HepG2 (cell line): ENCODE measurements around the gene OR7G1. TPM values are rescaled to one million over a fixed set of nuclear protein-coding genes. Genes with fewer than 3 reads are reported as not detected.

ENCODE experiments used
- BHLHE40 ChIP-seq: IDR thresholded peaks from 2 replicates; pipeline ENCODE4 v1.6.1; 2011; ENCODE audit warnings: low read length, improper control_type of control experiment
- CEBPB ChIP-seq: IDR thresholded peaks from 2 replicates; pipeline ENCODE4 v1.6.1; 2011; ENCODE audit warnings: low read depth, low read length, improper control_type of control experiment, borderline replicate concordance
- DNMT3B ChIP-seq: conservative IDR thresholded peaks from 2 replicates; pipeline ENCODE4 v1.6.1; 2016; ENCODE audit warnings: missing biosample characterization, control low read depth
- ETV5 ChIP-seq: IDR thresholded peaks from 2 replicates; pipeline ENCODE4 v1.6.1; 2018; ENCODE audit warnings: missing biosample characterization, missing genetic modification reagents, inconsistent platforms, borderline replicate concordance
- GATAD1 ChIP-seq: IDR thresholded peaks from 2 replicates; pipeline ENCODE4 v1.6.1; 2016; ENCODE audit warnings: missing genetic modification reagents, missing compliant biosample characterization
- HMG20B ChIP-seq: conservative IDR thresholded peaks from 2 replicates; pipeline ENCODE4 v1.6.1; 2016; ENCODE audit warnings: missing genetic modification reagents, missing compliant biosample characterization
- HMGA1 ChIP-seq: sonication (generic); formaldehyde crosslinking; conservative IDR thresholded peaks from 2 replicates; pipeline ENCODE4 v1.4.0; 2020; ENCODE audit warnings: missing genetic modification reagents
- ISL2 ChIP-seq: sonication (generic); formaldehyde crosslinking; IDR thresholded peaks from 2 replicates; pipeline ENCODE4 v1.5.0; 2020; ENCODE audit warnings: missing genetic modification reagents
- JUND ChIP-seq: sonication (generic); formaldehyde crosslinking; IDR thresholded peaks from 2 replicates; pipeline ENCODE4 v1.8.0; 2022; ENCODE audit warnings: mild to moderate bottlenecking, missing genetic modification reagents
- KMT2A ChIP-seq: sonication (generic); formaldehyde crosslinking; IDR thresholded peaks from 2 replicates; pipeline ENCODE4 v1.4.0; 2020; ENCODE audit warnings: missing genetic modification reagents
- MEIS1 ChIP-seq: sonication (generic); formaldehyde crosslinking; IDR thresholded peaks from 2 replicates; pipeline ENCODE4 v1.9.0; 2021; ENCODE audit warnings: mild to moderate bottlenecking, missing genetic modification reagents, moderate library complexity, borderline replicate concordance
- MEIS2 ChIP-seq: sonication (generic); formaldehyde crosslinking; IDR thresholded peaks from 2 replicates; pipeline ENCODE4 v1.9.0; 2021; ENCODE audit warnings: mild to moderate bottlenecking, missing genetic modification reagents
- NFE2 ChIP-seq: sonication (generic); formaldehyde crosslinking; IDR thresholded peaks from 2 replicates; pipeline ENCODE4 v1.4.0; 2020; ENCODE audit warnings: missing genetic modification reagents
- NR2F6 ChIP-seq, 2 experiments: IDR thresholded peaks; 2 replicates each; pipeline ENCODE4 v1.6.1; 2016; ENCODE audit warnings: antibody characterized with exemption in 1 of 2, mild to moderate bottlenecking in 1 of 2
- RAD51 ChIP-seq: fragments of 450-650 bp; IDR thresholded peaks from 2 replicates; pipeline ENCODE4 v1.6.1; 2016; ENCODE audit warnings: borderline replicate concordance
- RFX3 ChIP-seq: IDR thresholded peaks from 2 replicates; pipeline ENCODE4 v1.6.1; 2016; ENCODE audit warnings: missing biosample characterization, missing genetic modification reagents
- ZFP36L1 ChIP-seq: sonication (generic); formaldehyde crosslinking; IDR thresholded peaks from 2 replicates; pipeline ENCODE4 v1.8.0; 2022; ENCODE audit warnings: mild to moderate bottlenecking, missing genetic modification reagents, moderate library complexity
- ZKSCAN1 ChIP-seq: fragments of 150-350 bp; IDR thresholded peaks from 2 replicates; pipeline ENCODE4 v1.6.1; 2014; ENCODE audit warnings: low read length
- ZNF10 ChIP-seq: sonication (generic); formaldehyde crosslinking; IDR thresholded peaks from 2 replicates; pipeline ENCODE4 v1.4.0; 2020; ENCODE audit warnings: mild to moderate bottlenecking, low read depth, missing genetic modification reagents, borderline replicate concordance
- ZNF225 ChIP-seq: sonication (generic); formaldehyde crosslinking; IDR thresholded peaks from 2 replicates; pipeline ENCODE4 v1.4.0; 2020; ENCODE audit warnings: mild to moderate bottlenecking, missing genetic modification reagents
- ZNF446 ChIP-seq: sonication (generic); formaldehyde crosslinking; IDR thresholded peaks from 2 replicates; pipeline ENCODE4 v1.5.0; 2020; ENCODE audit warnings: mild to moderate bottlenecking, missing genetic modification reagents
- ZSCAN21 ChIP-seq: sonication (generic); formaldehyde crosslinking; IDR thresholded peaks from 2 replicates; pipeline ENCODE4 v1.8.0; 2022; ENCODE audit warnings: mild to moderate bottlenecking, missing genetic modification reagents, moderate library complexity, borderline replicate concordance
- polyA plus RNA-seq, 8 experiments: library from polyadenylated mRNA; depleted of rRNA in 3 of 8; stranded (reverse) in 7 of 8; unstranded in 1 of 8; fragments of >200 nt; fragmentation: Illumina TruSeq in 4 of 8; extraction: Trizol in 4 of 8; gene quantifications; 2 replicates each; pipeline versions ENCODE4 v1.2.1 to v1.2.3, GENCODE V29; 2011 to 2016; ENCODE audit warnings: low read depth in 4 of 8, missing spikeins in 1 of 8, mixed read lengths in 1 of 8; ENCODE audit not compliant: insufficient read depth in 1 of 8
- total RNA-seq, 5 experiments: library from RNA; depleted of rRNA; stranded (reverse); fragments of >200 nt; fragmentation: Illumina TruSeq; extraction: Trizol; gene quantifications; 2 replicates each; pipeline ENCODE4 v1.2.3, GENCODE V29; 2016; ENCODE audit warnings: low read depth in 1 of 5
- TF ChIP-seq, protein P1 (sequence below): IDR thresholded peaks from 2 replicates; pipeline ENCODE4 v1.6.1; 2016
- TF ChIP-seq, protein P2 (sequence below): sonication (generic); formaldehyde crosslinking; IDR thresholded peaks from 2 replicates; pipeline ENCODE4 v1.9.0; 2021; ENCODE audit warnings: missing genetic modification reagents, mild to moderate bottlenecking, borderline replicate concordance
- TF ChIP-seq, protein P3 (sequence below): sonication (generic); formaldehyde crosslinking; conservative IDR thresholded peaks from 2 replicates; pipeline ENCODE4 v1.4.0; 2020; ENCODE audit warnings: mild to moderate bottlenecking, missing genetic modification reagents, moderate library complexity

The OR7G1 gene
- total and polyA plus RNA-seq, 2 of the 13 experiments (the other 11 are each of a cell fraction or from before 2014, with no cell fraction given), result not detected

DNA sequence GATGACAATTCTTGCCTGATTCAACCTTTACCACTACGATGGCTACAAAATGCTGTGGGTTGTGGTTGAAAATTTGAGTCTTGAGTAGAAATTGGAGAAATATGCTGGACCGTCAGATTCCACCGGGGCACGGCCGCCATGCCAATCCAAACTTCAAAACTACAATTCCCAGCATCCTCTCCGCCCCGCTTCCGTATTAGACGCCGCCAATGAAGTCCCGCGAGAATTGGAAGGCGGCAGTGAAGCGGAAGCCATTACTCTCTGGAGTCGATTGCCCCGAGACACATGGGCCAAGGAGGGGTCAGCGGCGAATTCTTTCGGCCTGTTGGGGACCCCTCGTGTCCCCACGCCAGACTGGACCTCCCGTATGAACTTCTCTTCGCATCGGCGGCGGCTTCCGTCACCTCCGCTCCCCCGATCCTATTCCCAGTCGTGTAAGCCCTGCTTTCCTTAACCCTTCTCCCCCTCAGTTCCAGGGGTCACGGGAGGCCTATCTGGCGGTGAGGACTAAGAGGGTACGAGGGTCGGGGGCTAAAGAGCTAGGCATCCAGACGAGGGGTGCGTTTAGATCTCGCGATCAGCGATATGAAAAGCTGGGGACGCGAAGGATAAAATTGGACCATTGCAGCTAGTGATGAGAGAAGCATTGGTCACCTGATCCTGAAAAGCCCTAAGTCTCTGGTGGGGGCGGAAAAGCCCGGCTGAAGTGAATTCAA is 24.8 kb upstream of the OR7G1 start, which contains the start of gene ZNF317 (continued):
- TF ChIP-seq MEIS1 (CRISPR knock-in tag) (peak; percentile 75; the same call in 1 of the 2 replicates), ZKSCAN1 (no peak), ISL2 (CRISPR knock-in tag) (0 out of 2 replicates have a peak, but pooled peaks have one; percentile 26), BHLHE40 (no peak; the same call in 1 of the 2 replicates), ZNF10 (CRISPR knock-in tag) (no peak), NFE2 (CRISPR knock-in tag) (no peak), ZSCAN21 (no peak), RAD51 (0 out of 2 replicates have a peak, but pooled peaks have one; percentile 15), DNMT3B (CRISPR knock-in tag) (no peak), GATAD1 (CRISPR knock-in tag) (peak; percentile 84), HMG20B (no peak; the same call in 1 of the 2 replicates), ZFP36L1 (CRISPR knock-in tag) (no peak), JUND (CRISPR knock-in tag) (no peak), ETV5 (CRISPR knock-in tag) (peak; percentile 76; the same call in 1 of the 2 replicates), NR2F6 (IDR thresholded peaks at IDR 0.05) (peak; percentile 56; the same call in 1 of the 2 replicates), NR2F6 (CRISPR knock-in tag; IDR thresholded peaks at IDR 0.05) (peak; percentile 40; the same call in 1 of the 2 replicates), CEBPB (no peak), KMT2A (CRISPR knock-in tag) (peak; percentile 85), HMGA1 (CRISPR knock-in tag) (no peak), MEIS2 (CRISPR knock-in tag) (no peak), RFX3 (CRISPR knock-in tag) (no peak), ZNF225 (CRISPR knock-in tag) (peak; percentile 63; the same call in 1 of the 2 replicates), ZNF446 (CRISPR knock-in tag) (0 out of 2 replicates have a peak, but pooled peaks have one; percentile 62)
- TF ChIP-seq, protein P1, sequence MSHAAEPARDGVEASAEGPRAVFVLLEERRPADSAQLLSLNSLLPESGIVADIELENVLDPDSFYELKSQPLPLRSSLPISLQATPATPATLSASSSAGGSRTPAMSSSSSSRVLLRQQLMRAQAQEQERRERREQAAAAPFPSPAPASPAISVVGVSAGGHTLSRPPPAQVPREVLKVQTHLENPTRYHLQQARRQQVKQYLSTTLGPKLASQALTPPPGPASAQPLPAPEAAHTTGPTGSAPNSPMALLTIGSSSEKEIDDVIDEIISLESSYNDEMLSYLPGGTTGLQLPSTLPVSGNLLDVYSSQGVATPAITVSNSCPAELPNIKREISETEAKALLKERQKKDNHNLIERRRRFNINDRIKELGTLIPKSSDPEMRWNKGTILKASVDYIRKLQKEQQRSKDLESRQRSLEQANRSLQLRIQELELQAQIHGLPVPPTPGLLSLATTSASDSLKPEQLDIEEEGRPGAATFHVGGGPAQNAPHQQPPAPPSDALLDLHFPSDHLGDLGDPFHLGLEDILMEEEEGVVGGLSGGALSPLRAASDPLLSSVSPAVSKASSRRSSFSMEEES, result no peak
- TF ChIP-seq, protein P2, sequence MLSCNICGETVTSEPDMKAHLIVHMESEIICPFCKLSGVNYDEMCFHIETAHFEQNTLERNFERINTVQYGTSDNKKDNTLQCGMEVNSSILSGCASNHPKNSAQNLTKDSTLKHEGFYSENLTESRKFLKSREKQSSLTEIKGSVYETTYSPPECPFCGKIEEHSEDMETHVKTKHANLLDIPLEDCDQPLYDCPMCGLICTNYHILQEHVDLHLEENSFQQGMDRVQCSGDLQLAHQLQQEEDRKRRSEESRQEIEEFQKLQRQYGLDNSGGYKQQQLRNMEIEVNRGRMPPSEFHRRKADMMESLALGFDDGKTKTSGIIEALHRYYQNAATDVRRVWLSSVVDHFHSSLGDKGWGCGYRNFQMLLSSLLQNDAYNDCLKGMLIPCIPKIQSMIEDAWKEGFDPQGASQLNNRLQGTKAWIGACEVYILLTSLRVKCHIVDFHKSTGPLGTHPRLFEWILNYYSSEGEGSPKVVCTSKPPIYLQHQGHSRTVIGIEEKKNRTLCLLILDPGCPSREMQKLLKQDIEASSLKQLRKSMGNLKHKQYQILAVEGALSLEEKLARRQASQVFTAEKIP, result no peak
- TF ChIP-seq, protein P3, sequence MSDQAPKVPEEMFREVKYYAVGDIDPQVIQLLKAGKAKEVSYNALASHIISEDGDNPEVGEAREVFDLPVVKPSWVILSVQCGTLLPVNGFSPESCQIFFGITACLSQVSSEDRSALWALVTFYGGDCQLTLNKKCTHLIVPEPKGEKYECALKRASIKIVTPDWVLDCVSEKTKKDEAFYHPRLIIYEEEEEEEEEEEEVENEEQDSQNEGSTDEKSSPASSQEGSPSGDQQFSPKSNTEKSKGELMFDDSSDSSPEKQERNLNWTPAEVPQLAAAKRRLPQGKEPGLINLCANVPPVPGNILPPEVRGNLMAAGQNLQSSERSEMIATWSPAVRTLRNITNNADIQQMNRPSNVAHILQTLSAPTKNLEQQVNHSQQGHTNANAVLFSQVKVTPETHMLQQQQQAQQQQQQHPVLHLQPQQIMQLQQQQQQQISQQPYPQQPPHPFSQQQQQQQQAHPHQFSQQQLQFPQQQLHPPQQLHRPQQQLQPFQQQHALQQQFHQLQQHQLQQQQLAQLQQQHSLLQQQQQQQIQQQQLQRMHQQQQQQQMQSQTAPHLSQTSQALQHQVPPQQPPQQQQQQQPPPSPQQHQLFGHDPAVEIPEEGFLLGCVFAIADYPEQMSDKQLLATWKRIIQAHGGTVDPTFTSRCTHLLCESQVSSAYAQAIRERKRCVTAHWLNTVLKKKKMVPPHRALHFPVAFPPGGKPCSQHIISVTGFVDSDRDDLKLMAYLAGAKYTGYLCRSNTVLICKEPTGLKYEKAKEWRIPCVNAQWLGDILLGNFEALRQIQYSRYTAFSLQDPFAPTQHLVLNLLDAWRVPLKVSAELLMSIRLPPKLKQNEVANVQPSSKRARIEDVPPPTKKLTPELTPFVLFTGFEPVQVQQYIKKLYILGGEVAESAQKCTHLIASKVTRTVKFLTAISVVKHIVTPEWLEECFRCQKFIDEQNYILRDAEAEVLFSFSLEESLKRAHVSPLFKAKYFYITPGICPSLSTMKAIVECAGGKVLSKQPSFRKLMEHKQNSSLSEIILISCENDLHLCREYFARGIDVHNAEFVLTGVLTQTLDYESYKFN (CRISPR knock-in tag), result no peak; the same call in 1 of the 2 replicates
